H9 (cell line): Measurements from ENCODE around the gene DAPK1. TPM values are rescaled to one million over a fixed set of nuclear protein-coding genes. Genes with fewer than 3 reads are reported as not detected.

Experiments
- DNase-seq: peaks from one replicate; pipeline ENCODE4 v3.0.0-alpha.2; 2017
- H2AFZ ChIP-seq: one replicate; pipeline ENCODE4 v1.6.1; 2013; ENCODE audit warnings: mild to moderate bottlenecking, low read length, control low read depth, moderate library complexity
- H2AK5ac ChIP-seq: 2 replicates; pipeline ENCODE4 v1.6.1; 2013; ENCODE audit warnings: low read length, control low read depth, mixed read lengths; ENCODE audit not compliant: insufficient read length
- H2BK120ac ChIP-seq: one replicate; pipeline ENCODE4 v1.6.1; 2013; ENCODE audit warnings: low read depth, mild to moderate bottlenecking, low read length, control low read depth, inconsistent platforms; ENCODE audit not compliant: poor library complexity, severe bottlenecking
- H2BK12ac ChIP-seq: 2 replicates; pipeline ENCODE4 v1.6.1; 2013; ENCODE audit warnings: low read length, control low read depth, mixed read lengths, low read depth; ENCODE audit not compliant: insufficient read length
- H2BK15ac ChIP-seq: 2 replicates; pipeline ENCODE4 v1.6.1; 2013; ENCODE audit warnings: low read depth, low read length, control low read depth
- H2BK20ac ChIP-seq: one replicate; pipeline ENCODE4 v1.6.1; 2013; ENCODE audit warnings: low read depth, mild to moderate bottlenecking, low read length, control low read depth, inconsistent platforms; ENCODE audit not compliant: poor library complexity, severe bottlenecking
- H2BK5ac ChIP-seq: 2 replicates; pipeline ENCODE4 v1.6.1; 2013; ENCODE audit warnings: low read length, control low read depth, mixed read lengths; ENCODE audit not compliant: insufficient read length
- H3K14ac ChIP-seq: 2 replicates; pipeline ENCODE4 v1.6.1; 2013; ENCODE audit warnings: low read length, control low read depth; ENCODE audit not compliant: insufficient read depth
- H3K18ac ChIP-seq: 2 replicates; pipeline ENCODE4 v1.6.1; 2013; ENCODE audit warnings: low read depth, mild to moderate bottlenecking, mixed read lengths, low read length, control low read depth; ENCODE audit not compliant: insufficient read length
- H3K23ac ChIP-seq: 2 replicates; pipeline ENCODE4 v1.6.1; 2013; ENCODE audit warnings: low read length, control low read depth, mixed read lengths, low read depth; ENCODE audit not compliant: insufficient read length
- H3K23me2 ChIP-seq: 2 replicates; pipeline ENCODE4 v1.6.1; 2013; ENCODE audit warnings: low read depth, mild to moderate bottlenecking, mixed read lengths, low read length, control low read depth; ENCODE audit not compliant: insufficient read length, poor library complexity, severe bottlenecking
- H3K27ac ChIP-seq: 2 replicates; pipeline ENCODE4 v1.5.1; 2013; ENCODE audit warnings: low read length, control low read depth, mixed read lengths, low read depth; ENCODE audit not compliant: insufficient read length
- H3K27me3 ChIP-seq: 2 replicates; pipeline ENCODE4 v1.6.1; 2013; ENCODE audit warnings: low read length, control low read depth, inconsistent platforms; ENCODE audit not compliant: insufficient read depth
- H3K4ac ChIP-seq: 2 replicates; pipeline ENCODE4 v1.6.1; 2013; ENCODE audit warnings: low read depth, mild to moderate bottlenecking, control low read depth, inconsistent platforms, low read length, moderate library complexity
- H3K4me1 ChIP-seq: 2 replicates; pipeline ENCODE4 v1.6.1; 2013; ENCODE audit warnings: low read length, control low read depth, inconsistent platforms; ENCODE audit not compliant: insufficient read depth
- H3K4me2 ChIP-seq: 2 replicates; pipeline ENCODE4 v1.6.1; 2013; ENCODE audit warnings: low read length, control low read depth, mixed read lengths; ENCODE audit not compliant: insufficient read length, insufficient read depth
- H3K56ac ChIP-seq: 2 replicates; pipeline ENCODE4 v1.6.1; 2013; ENCODE audit warnings: low read depth, mild to moderate bottlenecking, mixed read lengths, low read length, control low read depth; ENCODE audit not compliant: insufficient read length
- H3K79me1 ChIP-seq: 2 replicates; pipeline ENCODE4 v1.6.1; 2013; ENCODE audit warnings: low read depth, mild to moderate bottlenecking, moderate library complexity, low read length, control low read depth, inconsistent platforms; ENCODE audit not compliant: insufficient read depth, poor library complexity, severe bottlenecking
- H3K79me2 ChIP-seq: 2 replicates; pipeline ENCODE4 v1.6.1; 2013; ENCODE audit warnings: low read length, control low read depth, inconsistent platforms; ENCODE audit not compliant: insufficient read depth
- H3K9ac ChIP-seq: 2 replicates; pipeline ENCODE4 v1.6.1; 2013; ENCODE audit warnings: low read length, control low read depth, mixed read lengths; ENCODE audit not compliant: insufficient read length; ENCODE audit errors: extremely low read depth
- H3K9me3 ChIP-seq: one replicate; pipeline ENCODE4 v1.6.1; 2013; ENCODE audit warnings: low read depth, low read length, inconsistent platforms; ENCODE audit not compliant: control insufficient read depth
- H3T11ph ChIP-seq: one replicate; pipeline ENCODE4 v1.6.1; 2013; ENCODE audit warnings: mild to moderate bottlenecking, low read length, control low read depth, inconsistent platforms
- H4K20me1 ChIP-seq: one replicate; pipeline ENCODE4 v1.6.1; 2013; ENCODE audit not compliant: control insufficient read depth, insufficient read length, insufficient read depth
- H4K5ac ChIP-seq: 2 replicates; pipeline ENCODE4 v1.6.1; 2013; ENCODE audit warnings: low read depth, mild to moderate bottlenecking, mixed read lengths, low read length, control low read depth; ENCODE audit not compliant: insufficient read length
- H4K8ac ChIP-seq: replicated peaks from 2 replicates; pipeline ENCODE4 v1.6.1; 2013; ENCODE audit warnings: low read length, control low read depth, mixed read lengths, low read depth; ENCODE audit not compliant: insufficient read length
- H4K91ac ChIP-seq: 2 replicates; pipeline ENCODE4 v1.6.1; 2013; ENCODE audit warnings: low read depth, mild to moderate bottlenecking, moderate library complexity, mixed read lengths, low read length, control low read depth; ENCODE audit not compliant: insufficient read length
- H3K27ac Mint-ChIP-seq, 3 experiments: 2 replicates in 2 of 3; 3 replicates in 1 of 3; pipeline ENCODE4 v1.8.0; 2020 to 2021; ENCODE audit warnings: mixed read lengths in 3 of 3, mild to moderate bottlenecking in 1 of 3, moderate library complexity in 1 of 3
- H3K27me3 Mint-ChIP-seq: 2 replicates; pipeline ENCODE4 v1.8.0; 2021; ENCODE audit warnings: low read depth, mild to moderate bottlenecking, moderate library complexity, mixed read lengths
- H3K36me3 Mint-ChIP-seq, 3 experiments: 2 replicates in 2 of 3; 3 replicates in 1 of 3; pipeline ENCODE4 v1.8.0; 2020 to 2021; ENCODE audit warnings: low read depth in 3 of 3, mixed read lengths in 3 of 3; ENCODE audit not compliant: insufficient read depth in 1 of 3
- H3K4me1 Mint-ChIP-seq, 2 experiments: 2 replicates each; pipeline ENCODE4 v1.8.0; 2020; ENCODE audit warnings: mixed read lengths in 2 of 2
- H3K4me3 Mint-ChIP-seq, 2 experiments: 2 replicates in 1 of 2; 3 replicates in 1 of 2; pipeline ENCODE4 v1.8.0; 2020 to 2021; ENCODE audit warnings: mild to moderate bottlenecking in 2 of 2, mixed read lengths in 2 of 2, moderate library complexity in 1 of 2
- H3K9me3 Mint-ChIP-seq, 2 experiments: 2 replicates in 1 of 2; 3 replicates in 1 of 2; pipeline ENCODE4 v1.8.0; 2020; ENCODE audit warnings: mild to moderate bottlenecking in 2 of 2, mixed read lengths in 2 of 2, moderate library complexity in 1 of 2
- WGBS: extraction: QIAGEN DNeasy Blood & Tissue Kit; methylation state at CpG from one replicate; pipeline ENCODE4 v1.1.7; 2013; ENCODE audit warnings: missing lambda C conversion rate, low lambda C conversion rate, mixed read lengths; ENCODE audit not compliant: insufficient read length; ENCODE audit errors: extremely low coverage; 5-methylcytosine and 5-hydroxymethylcytosine counted together
- total RNA-seq: library from RNA; stranded (reverse); gene quantifications from 2 replicates; pipeline ENCODE4 v1.2.1, GENCODE V29; 2021
- TF ChIP-seq, protein P1 (sequence below): fragments of 200-600 bp; sonication (generic); conservative IDR thresholded peaks from 3 replicates; pipeline ENCODE4 v1.8.0; 2021; ENCODE audit warnings: antibody characterized with exemption, mild to moderate bottlenecking

Gene DAPK1
- total RNA-seq, 1 experiment from 2014 or later = 79.4 TPM

GRCh38 chr9:87581513-87581912 is 83.8 kb downstream of the DAPK1 start:
- no peak overlapping the region for H4K5ac ChIP-seq
- H3K23me2 ChIP-seq = no peaks in the 10 kb centered on the region
- H3K27me3 Mint-ChIP-seq = no peaks in the 10 kb centered on the region
- TF ChIP-seq, protein P1, sequence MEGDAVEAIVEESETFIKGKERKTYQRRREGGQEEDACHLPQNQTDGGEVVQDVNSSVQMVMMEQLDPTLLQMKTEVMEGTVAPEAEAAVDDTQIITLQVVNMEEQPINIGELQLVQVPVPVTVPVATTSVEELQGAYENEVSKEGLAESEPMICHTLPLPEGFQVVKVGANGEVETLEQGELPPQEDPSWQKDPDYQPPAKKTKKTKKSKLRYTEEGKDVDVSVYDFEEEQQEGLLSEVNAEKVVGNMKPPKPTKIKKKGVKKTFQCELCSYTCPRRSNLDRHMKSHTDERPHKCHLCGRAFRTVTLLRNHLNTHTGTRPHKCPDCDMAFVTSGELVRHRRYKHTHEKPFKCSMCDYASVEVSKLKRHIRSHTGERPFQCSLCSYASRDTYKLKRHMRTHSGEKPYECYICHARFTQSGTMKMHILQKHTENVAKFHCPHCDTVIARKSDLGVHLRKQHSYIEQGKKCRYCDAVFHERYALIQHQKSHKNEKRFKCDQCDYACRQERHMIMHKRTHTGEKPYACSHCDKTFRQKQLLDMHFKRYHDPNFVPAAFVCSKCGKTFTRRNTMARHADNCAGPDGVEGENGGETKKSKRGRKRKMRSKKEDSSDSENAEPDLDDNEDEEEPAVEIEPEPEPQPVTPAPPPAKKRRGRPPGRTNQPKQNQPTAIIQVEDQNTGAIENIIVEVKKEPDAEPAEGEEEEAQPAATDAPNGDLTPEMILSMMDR = no peak
- peaks cover 8 to 11% of the 10 kb centered on the region in 2 experiments for H3K4me1 Mint-ChIP-seq
- H3K4me1 ChIP-seq = no peaks in the 10 kb centered on the region; the same call in 1 of the 2 replicates
- H3K79me1 ChIP-seq = no peaks in the 10 kb centered on the region
- no peak overlapping the region for H2BK12ac ChIP-seq
- H3K9me3 ChIP-seq = no peaks in the 10 kb centered on the region
- no peak overlapping the region for H3K4ac ChIP-seq
- peaks cover 0 to 2% (median 0%) of the 10 kb centered on the region in 3 experiments; a peak in 2 of 7 replicates for H3K36me3 Mint-ChIP-seq
- H3K27ac Mint-ChIP-seq = no peak overlapping the region
- H3K23ac ChIP-seq = no peak overlapping the region
- no peak overlapping the region for H4K91ac ChIP-seq
- H2AFZ ChIP-seq = no peak overlapping the region
- H4K20me1 ChIP-seq = no peaks in the 10 kb centered on the region
- no peak overlapping the region for H3K9ac ChIP-seq
- H2BK5ac ChIP-seq = no peak overlapping the region
- peaks cover 2% of the 10 kb centered on the region; the same call in 1 of the 2 replicates for H3K79me2 ChIP-seq
- no peak for DNase-seq
- no peak overlapping the region for H3K14ac ChIP-seq
- no peak overlapping the region for H3K56ac ChIP-seq
- no CpG with 5 or more reads among the region's 3 CpGs for WGBS
- no peak overlapping the region for H3K27ac ChIP-seq
- no peak overlapping the region for H3K18ac ChIP-seq
- H4K8ac ChIP-seq = no peak overlapping the region
- H2BK120ac ChIP-seq = no peak overlapping the region
- no peak overlapping the region for H2BK20ac ChIP-seq
- no peaks in the 10 kb centered on the region for H3K9me3 Mint-ChIP-seq
- no peak overlapping the region for H2AK5ac ChIP-seq
- no peak overlapping the region for H2BK15ac ChIP-seq
- H3K4me3 Mint-ChIP-seq = no peak overlapping the region
- no peak overlapping the region for H3K4me2 ChIP-seq
- H3T11ph ChIP-seq = no peak overlapping the region
- H3K27me3 ChIP-seq = no peaks in the 10 kb centered on the region
